ENCODE data around the gene DSG2. TPM values are rescaled to one million over a fixed set of nuclear protein-coding genes. Genes with fewer than 3 reads are reported as not detected.
A peak's percentile ranks its signal among the peaks of the same experiment; 100 is the strongest.
"Not testable (repeated sequence)": the region's sequence is repeated elsewhere in the genome, so short reads cannot be mapped to it uniquely, and the experiment has no call there.

DSG2 gene
- total RNA-seq, 1 donor from 2014 or later = 10.5 TPM

DNA sequence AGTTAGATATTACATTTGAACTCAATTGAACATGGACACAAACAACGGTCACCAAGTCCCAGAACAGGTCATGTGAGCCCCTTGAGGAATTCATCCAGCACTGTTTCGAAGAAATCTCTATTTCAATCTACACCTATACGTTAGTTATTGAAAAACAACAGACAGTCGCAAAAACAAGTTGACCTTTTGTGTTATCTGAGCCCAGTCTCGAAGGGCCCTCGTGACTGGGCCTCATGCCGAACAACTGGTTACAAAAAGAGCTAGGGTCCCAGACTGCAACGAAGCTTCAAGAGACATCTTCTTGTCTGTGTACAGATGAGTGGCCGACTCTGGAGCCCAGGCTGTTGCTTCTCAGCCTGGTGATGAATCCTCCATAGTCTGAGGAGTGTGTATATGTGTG is 5.3 kb upstream of the DSG2 start:
- intact Hi-C loops (cut with DNase I) = no loop called here
- H3K9me3 ChIP-seq = no peaks in the 10 kb centered on the region
- no peaks in the 10 kb centered on the region for H3K27me3 ChIP-seq
- H3K27ac ChIP-seq = no peak overlapping the region
- H3K4me1 ChIP-seq = no peaks in the 10 kb centered on the region
- H3K36me3 ChIP-seq = no peaks in the 10 kb centered on the region
- no peak overlapping the region for H3K4me3 ChIP-seq
- TF ChIP-seq, protein P1, sequence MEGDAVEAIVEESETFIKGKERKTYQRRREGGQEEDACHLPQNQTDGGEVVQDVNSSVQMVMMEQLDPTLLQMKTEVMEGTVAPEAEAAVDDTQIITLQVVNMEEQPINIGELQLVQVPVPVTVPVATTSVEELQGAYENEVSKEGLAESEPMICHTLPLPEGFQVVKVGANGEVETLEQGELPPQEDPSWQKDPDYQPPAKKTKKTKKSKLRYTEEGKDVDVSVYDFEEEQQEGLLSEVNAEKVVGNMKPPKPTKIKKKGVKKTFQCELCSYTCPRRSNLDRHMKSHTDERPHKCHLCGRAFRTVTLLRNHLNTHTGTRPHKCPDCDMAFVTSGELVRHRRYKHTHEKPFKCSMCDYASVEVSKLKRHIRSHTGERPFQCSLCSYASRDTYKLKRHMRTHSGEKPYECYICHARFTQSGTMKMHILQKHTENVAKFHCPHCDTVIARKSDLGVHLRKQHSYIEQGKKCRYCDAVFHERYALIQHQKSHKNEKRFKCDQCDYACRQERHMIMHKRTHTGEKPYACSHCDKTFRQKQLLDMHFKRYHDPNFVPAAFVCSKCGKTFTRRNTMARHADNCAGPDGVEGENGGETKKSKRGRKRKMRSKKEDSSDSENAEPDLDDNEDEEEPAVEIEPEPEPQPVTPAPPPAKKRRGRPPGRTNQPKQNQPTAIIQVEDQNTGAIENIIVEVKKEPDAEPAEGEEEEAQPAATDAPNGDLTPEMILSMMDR (IDR thresholded peaks at IDR 0.05) = no peak
- DNase-seq (ENCODE audit: low spot score in 2 of 2) = no peak

DNA sequence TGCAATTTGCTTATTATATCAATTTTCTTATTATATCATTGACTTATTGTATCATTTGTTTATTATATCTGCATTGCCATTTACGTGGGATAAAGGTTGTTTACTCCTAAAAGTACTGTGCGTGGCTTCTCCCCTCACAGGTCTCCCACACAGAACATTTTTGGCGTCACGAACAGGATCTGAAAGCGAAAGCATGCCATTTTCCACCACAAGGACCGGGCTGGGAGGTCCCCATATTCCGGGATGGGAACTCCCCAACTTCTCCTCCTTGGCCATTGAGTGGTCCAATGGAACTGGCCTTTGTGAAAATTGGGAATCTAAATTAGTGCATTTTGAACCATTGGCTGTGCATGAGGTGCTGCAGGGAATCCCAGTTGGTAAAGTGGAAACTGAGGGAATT is 4.8 kb upstream of the DSG2 start:
- Histone ChIP-seq H3K27ac (no peak overlapping the region), H3K4me3 (no peak overlapping the region), H3K9me3 (no peaks in the 10 kb centered on the region), H3K27me3 (no peaks in the 10 kb centered on the region), H3K36me3 (no peaks in the 10 kb centered on the region), H3K4me1 (no peaks in the 10 kb centered on the region)
- intact Hi-C loops (cut with DNase I) = no loop called here
- TF ChIP-seq, protein P1 (IDR thresholded peaks at IDR 0.05) = no peak
- no peak for DNase-seq (ENCODE audit: low spot score in 2 of 2)

DNA sequence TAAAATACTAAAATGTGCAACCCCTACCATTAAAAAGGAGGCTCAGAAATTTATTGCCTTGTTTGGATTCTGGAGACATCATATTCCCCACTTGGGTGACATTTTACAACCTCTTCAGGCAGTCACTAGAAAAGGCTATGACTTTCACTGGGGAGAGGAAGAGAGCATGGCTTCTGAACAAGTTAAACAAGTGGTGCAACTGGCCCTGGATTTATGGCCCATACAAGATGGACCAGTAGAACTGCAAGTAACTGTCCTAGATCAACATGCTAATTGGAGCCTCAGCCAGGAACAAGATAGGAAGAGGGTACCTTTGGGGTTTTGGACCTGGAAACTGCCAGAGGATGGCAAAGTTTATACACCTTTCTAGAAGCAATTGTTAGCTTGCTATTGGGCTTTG is 4.0 kb upstream of the DSG2 start:
- DNase-seq (ENCODE audit: low spot score in 2 of 2) = no peak
- Histone ChIP-seq H3K4me3 (no peak overlapping the region), H3K27me3 (no peaks in the 10 kb centered on the region), H3K36me3 (no peaks in the 10 kb centered on the region), H3K27ac (no peak overlapping the region), H3K4me1 (no peaks in the 10 kb centered on the region), H3K9me3 (no peaks in the 10 kb centered on the region)
- intact Hi-C loops (cut with DNase I) = no loop called here
- TF ChIP-seq, protein P1 (IDR thresholded peaks at IDR 0.05) = no peak

DNA sequence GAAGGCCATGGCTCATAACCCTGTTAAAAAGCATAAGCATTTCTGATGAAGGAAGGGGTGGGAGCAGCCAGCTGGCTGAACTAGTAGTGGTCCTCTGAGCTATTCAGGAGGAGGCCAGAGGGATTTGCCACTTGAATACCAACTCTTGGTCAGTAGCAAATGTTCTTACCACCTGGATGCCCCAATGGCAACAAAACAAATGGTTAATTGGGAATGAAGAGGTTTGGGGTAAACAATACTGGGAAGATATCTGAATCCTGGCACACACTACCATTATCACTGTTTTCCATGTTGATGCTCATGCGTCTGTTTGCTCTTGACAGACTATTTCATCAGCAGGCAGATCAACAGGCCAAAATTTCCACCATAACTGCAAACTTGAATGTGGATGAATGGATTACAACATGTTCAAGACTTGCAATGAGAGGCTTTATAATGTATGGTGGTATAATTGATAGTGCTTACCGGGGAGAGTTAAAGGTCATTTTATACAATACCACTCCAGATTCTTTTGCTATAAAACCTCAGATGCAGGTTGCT is 3.2 kb upstream of the DSG2 start:
- H3K9me3 ChIP-seq = not testable (repeated sequence)

DNA sequence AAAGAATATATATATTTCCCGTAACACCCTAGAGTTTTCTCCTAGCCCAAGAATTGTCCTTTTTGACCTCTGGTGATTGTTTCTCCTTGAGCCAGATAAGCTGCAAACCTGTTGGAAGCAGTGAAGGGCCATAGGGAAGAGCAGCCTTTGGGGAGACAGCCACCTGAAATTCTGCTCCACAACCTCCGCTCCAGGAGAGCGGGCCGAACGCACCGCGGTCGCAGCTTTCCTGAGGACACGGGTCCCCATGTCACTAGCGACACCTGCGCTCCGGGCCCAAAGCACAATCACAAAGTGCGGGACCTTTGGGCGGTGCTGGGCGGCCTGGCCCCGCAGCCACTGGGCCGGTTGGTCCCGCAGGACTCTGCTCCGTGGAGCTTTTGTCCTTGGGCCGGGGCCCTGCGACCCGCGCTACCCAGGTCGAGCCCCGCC is 557 bp upstream of the DSG2 start:
- TF ChIP-seq, protein P1 (IDR thresholded peaks at IDR 0.05) = no peak
- Histone ChIP-seq H3K27me3 (no peaks in the 10 kb centered on the region), H3K4me1 (no peaks in the 10 kb centered on the region), H3K36me3 (no peaks in the 10 kb centered on the region), H3K9me3 (no peaks in the 10 kb centered on the region), H3K4me3 (peak overlapping the region; percentile 49 to 63), H3K27ac (no peak overlapping the region)
- intact Hi-C loops (cut with DNase I) = no loop called here
- no peak for DNase-seq (ENCODE audit: low spot score in 2 of 2)

More for the DNA sequence above, 3.2 kb upstream of the DSG2 start:
- DNase-seq (ENCODE audit: low spot score in 2 of 2); H3K4me1 ChIP-seq; H3K27me3 ChIP-seq; intact Hi-C loops (cut with DNase I); H3K27ac ChIP-seq; H3K36me3 ChIP-seq; H3K4me3 ChIP-seq: not testable (repeated sequence)

DNA sequence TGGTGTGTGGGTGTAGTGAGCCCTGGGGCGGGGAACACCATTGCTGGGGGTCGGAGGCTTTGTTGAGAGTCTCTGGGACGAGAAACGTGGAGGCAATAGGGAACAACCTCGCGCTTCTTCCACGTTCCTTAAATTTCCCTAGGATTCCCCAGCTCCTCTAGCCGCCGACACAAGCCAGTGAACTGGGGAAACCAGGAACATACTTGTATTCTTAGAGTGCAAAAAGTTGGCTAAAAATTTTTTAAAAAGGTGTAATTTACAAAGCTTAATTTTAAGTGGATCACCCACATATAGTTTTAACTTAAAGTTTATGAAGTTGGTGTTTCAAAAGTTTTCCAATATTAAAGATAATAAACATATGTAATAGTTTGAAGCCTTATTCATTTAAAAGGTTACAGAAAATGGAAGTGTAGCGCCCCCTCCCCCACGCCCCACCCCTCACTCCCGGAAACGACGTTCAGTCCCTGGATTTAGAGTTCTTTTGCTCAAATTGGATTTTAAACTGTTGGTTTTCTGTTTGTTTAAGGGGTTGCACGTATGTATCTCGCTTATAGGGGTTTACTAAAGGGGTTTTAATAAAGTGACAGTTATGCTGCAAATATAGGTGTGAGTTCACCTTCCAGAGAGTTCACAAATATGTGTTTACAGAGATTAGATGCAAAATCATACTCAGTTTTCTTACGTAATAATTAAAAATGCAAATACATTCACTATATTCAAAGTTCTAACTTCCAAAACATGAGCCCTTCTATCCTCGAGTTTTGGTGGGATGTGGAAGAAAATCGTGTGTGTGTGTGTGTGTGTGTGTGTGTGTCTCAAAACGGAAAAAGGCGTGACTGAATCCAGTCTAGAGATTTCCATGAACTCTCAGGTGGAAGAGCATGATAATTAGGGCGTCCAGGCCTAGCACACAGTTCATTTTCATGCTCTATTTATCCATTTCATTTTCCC is 872 bp downstream of the DSG2 start:
- intact Hi-C loops (cut with DNase I) = no loop called here
- H3K36me3 ChIP-seq = no peaks in the 10 kb centered on the region
- H3K4me3 ChIP-seq = peak overlapping the region; percentile 49 to 63
- no peaks in the 10 kb centered on the region for H3K9me3 ChIP-seq
- TF ChIP-seq, protein P1 (IDR thresholded peaks at IDR 0.05) = no peak
- DNase-seq (ENCODE audit: low spot score in 2 of 2) = no peak
- no peaks in the 10 kb centered on the region for H3K4me1 ChIP-seq
- no peaks in the 10 kb centered on the region for H3K27me3 ChIP-seq
- no peak overlapping the region for H3K27ac ChIP-seq
